Measurements from ENCODE around the gene CNOT2. TPM values are rescaled to one million over a fixed set of nuclear protein-coding genes. Genes with fewer than 3 reads are reported as not detected.

Gene CNOT2
- polyA plus RNA-seq, 1 of the 3 experiments (the other 2 are of a cell fraction), result 45.3 TPM

DNA sequence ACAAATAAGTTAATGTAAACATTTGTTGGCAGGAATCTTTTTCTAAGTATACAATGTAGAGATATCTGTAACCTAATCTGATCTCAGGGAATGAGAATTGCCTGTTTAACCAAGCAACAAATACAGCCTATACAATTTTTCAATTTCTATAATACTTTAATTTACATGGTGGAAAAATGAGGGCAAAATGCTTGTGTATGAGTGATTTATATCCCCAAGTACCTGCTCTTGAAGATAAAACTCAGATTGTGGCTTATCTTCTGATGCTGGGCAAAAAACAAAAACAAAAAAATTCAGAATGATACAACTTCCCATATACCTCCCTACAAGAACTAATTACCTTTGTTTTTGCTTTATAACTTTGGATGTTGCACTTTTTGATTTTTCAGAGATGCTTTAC is 2.2 kb downstream of the CNOT2 start:
- ChIA-PET POLR2A (no interaction called here), CTCF (interaction anchor here (1.5 kb wide), 1 partner anchor 345 kb away, joined by 6 read pairs; no protein-coding TSS in a partner anchor)
- H3K4me3 ChIP-seq (ENCODE audit: low read depth in 2 of 2, low read length in 1 of 2), result peak overlapping the region; percentile 91 to 95; a peak in 2 of 4 replicates

DNA sequence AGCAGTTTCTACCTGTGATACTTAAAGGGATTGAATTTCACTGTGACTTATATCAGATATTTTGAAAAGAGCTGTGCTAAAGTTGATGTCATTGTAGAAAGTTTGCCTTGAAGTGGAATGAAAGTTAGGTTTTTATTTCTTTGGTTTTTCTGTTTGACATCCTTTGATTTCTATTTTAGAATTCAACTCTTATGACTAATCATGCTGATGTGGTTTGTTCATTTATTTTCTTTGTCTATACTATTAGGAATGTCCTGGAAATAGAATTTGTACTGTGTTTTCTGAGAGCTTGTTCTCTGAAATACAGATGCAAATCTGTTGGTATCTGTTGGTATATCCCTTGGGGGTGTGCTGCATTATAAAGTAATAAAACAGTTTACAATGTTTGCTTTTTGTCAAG is 3.3 kb downstream of the CNOT2 start:
- Histone ChIP-seq H3K27ac (ENCODE audit: low read depth in 2 of 2, low read length in 1 of 2) (peak overlapping the region in 1 of 2 experiments; percentile 54; a peak in 2 of 4 replicates), H3K9me2 (no peaks in the 10 kb centered on the region), H4K20me1 (ENCODE audit: insufficient read depth) (peaks cover 74% of the 10 kb centered on the region), H3K4me3 (ENCODE audit: low read depth in 2 of 2, low read length in 1 of 2) (peak overlapping the region in 1 of 2 experiments; percentile 3; a peak in 1 of 4 replicates), H2AFZ (ENCODE audit: low read depth) (no peak overlapping the region), H3K4me2 (peak overlapping the region; percentile 86), H3K79me2 (ENCODE audit: insufficient read depth) (peaks cover 92% of the 10 kb centered on the region), H3K36me3 (replicated peaks in 1 of 2; ENCODE audit: control insufficient read depth in 1 of 2, insufficient read depth in 2 of 2, low read length in 1 of 2) (peaks cover 18 to 28% of the 10 kb centered on the region in 2 experiments), H3F3A (replicated peaks; ENCODE audit: insufficient read depth) (peaks cover 19% of the 10 kb centered on the region), H3K27me3 (ENCODE audit: insufficient read depth) (no peaks in the 10 kb centered on the region), H3K9ac (no peak overlapping the region; the same call in 1 of the 2 replicates), H3K4me1 (ENCODE audit: control insufficient read depth in 1 of 2, insufficient read depth in 2 of 2, low read depth in 1 of 2, low read length in 1 of 2) (peaks cover 16 to 22% of the 10 kb centered on the region in 2 experiments; a peak in 2 of 4 replicates), H3K9me3 (no peaks in the 10 kb centered on the region)
- ChIA-PET POLR2A (no interaction called here), CTCF (interaction anchor here (1.5 kb wide), 1 partner anchor 346 kb away, joined by 6 read pairs; no protein-coding TSS in a partner anchor)
- TF ChIP-seq, protein P1, sequence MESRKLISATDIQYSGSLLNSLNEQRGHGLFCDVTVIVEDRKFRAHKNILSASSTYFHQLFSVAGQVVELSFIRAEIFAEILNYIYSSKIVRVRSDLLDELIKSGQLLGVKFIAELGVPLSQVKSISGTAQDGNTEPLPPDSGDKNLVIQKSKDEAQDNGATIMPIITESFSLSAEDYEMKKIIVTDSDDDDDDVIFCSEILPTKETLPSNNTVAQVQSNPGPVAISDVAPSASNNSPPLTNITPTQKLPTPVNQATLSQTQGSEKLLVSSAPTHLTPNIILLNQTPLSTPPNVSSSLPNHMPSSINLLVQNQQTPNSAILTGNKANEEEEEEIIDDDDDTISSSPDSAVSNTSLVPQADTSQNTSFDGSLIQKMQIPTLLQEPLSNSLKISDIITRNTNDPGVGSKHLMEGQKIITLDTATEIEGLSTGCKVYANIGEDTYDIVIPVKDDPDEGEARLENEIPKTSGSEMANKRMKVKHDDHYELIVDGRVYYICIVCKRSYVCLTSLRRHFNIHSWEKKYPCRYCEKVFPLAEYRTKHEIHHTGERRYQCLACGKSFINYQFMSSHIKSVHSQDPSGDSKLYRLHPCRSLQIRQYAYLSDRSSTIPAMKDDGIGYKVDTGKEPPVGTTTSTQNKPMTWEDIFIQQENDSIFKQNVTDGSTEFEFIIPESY (IDR thresholded peaks at IDR 0.05; ENCODE audit: borderline replicate concordance, low read depth), result no peak
- no peak for DNase-seq

More for the DNA sequence above, 2.2 kb downstream of the CNOT2 start:
- Histone ChIP-seq H3K9me2 (no peaks in the 10 kb centered on the region), H3K9me3 (no peaks in the 10 kb centered on the region), H2AFZ (ENCODE audit: low read depth) (no peak overlapping the region), H3K27ac (ENCODE audit: low read depth in 2 of 2, low read length in 1 of 2) (peak overlapping the region in 1 of 2 experiments; percentile 94; a peak in 1 of 4 replicates), H4K20me1 (ENCODE audit: insufficient read depth) (peaks cover 63% of the 10 kb centered on the region), H3K27me3 (ENCODE audit: insufficient read depth) (no peaks in the 10 kb centered on the region), H3K79me2 (ENCODE audit: insufficient read depth) (peaks cover 87% of the 10 kb centered on the region), H3K9ac (peak overlapping the region; percentile 96; the same call in 1 of the 2 replicates), H3K4me1 (ENCODE audit: control insufficient read depth in 1 of 2, insufficient read depth in 2 of 2, low read depth in 1 of 2, low read length in 1 of 2) (peaks cover 17 to 22% of the 10 kb centered on the region in 2 experiments; a peak in 2 of 4 replicates), H3K36me3 (replicated peaks in 1 of 2; ENCODE audit: control insufficient read depth in 1 of 2, insufficient read depth in 2 of 2, low read length in 1 of 2) (peaks cover 30 to 38% of the 10 kb centered on the region in 2 experiments), H3K4me2 (peak overlapping the region; percentile 86), H3F3A (replicated peaks; ENCODE audit: insufficient read depth) (peaks cover 19% of the 10 kb centered on the region)
- TF ChIP-seq EP300 (IDR thresholded peaks at IDR 0.05; ENCODE audit: borderline replicate concordance in 1 of 2, low read depth in 1 of 2, low read length in 1 of 2), result no peak
- TF ChIP-seq FOSL2 (IDR thresholded peaks at IDR 0.05; ENCODE audit: borderline replicate concordance, low read depth), result no peak
- no peak for TF ChIP-seq TEAD4 (IDR thresholded peaks at IDR 0.05; ENCODE audit: borderline replicate concordance, insufficient read depth)
- no peak for TF ChIP-seq RCOR1 (IDR thresholded peaks at IDR 0.05; ENCODE audit: low read length)
- TF ChIP-seq NFIC (IDR thresholded peaks at IDR 0.05; ENCODE audit: borderline replicate concordance), result no peak
- TF ChIP-seq TAF1 (IDR thresholded peaks at IDR 0.05; ENCODE audit: borderline replicate concordance, low read depth, low read length), result no peak
- TF ChIP-seq TCF12 (IDR thresholded peaks at IDR 0.05), result no peak
- TF ChIP-seq NRF1 (IDR thresholded peaks at IDR 0.05; ENCODE audit: low read depth, low read length), result no peak
- TF ChIP-seq, protein P1 (IDR thresholded peaks at IDR 0.05; ENCODE audit: borderline replicate concordance, low read depth), result no peak
- no peak for DNase-seq

Data from SK-N-SH (cell line).